Kidney (tissue), 14 donors: ENCODE measurements around the gene PDCD11. TPM values are rescaled to one million over a fixed set of nuclear protein-coding genes. Genes with fewer than 3 reads are reported as not detected.

ENCODE experiments used
- DNase-seq, 5 donors: peaks; one replicate each; pipeline ENCODE4 v3.0.0-alpha.2; 2013 to 2020
- FAIRE-seq: peaks from 2 replicates; lab custom pipeline; 2012; peaks lifted over from hg19 to GRCh38; lab: Jason Lieb, UNC
- H3K27ac ChIP-seq, 2 donors: one replicate each; pipeline ENCODE4 v1.7.0; 2013; ENCODE audit warnings: low read depth in 2 of 2, low read length in 2 of 2, inconsistent platforms in 1 of 2
- H3K27me3 ChIP-seq: one replicate; pipeline ENCODE4 v1.7.1; 2013; ENCODE audit warnings: low read length, inconsistent platforms; ENCODE audit not compliant: control insufficient read depth, insufficient read depth
- H3K36me3 ChIP-seq, 3 donors: one replicate each; pipeline versions ENCODE4 v1.7.0 to v1.7.1; 2013; ENCODE audit warnings: low read length in 3 of 3, control low read depth in 1 of 3, inconsistent platforms in 1 of 3; ENCODE audit not compliant: insufficient read depth in 3 of 3, control insufficient read depth in 2 of 3
- H3K4me1 ChIP-seq, 3 donors: one replicate each; pipeline versions ENCODE4 v1.7.0 to v1.7.1; 2013; ENCODE audit warnings: low read length in 3 of 3, inconsistent platforms in 1 of 3, low read depth in 1 of 3; ENCODE audit not compliant: control insufficient read depth in 2 of 3, insufficient read depth in 2 of 3
- H3K4me3 ChIP-seq, 3 donors: one replicate each; pipeline versions ENCODE4 v1.7.0 to v1.8.1; 2013; ENCODE audit warnings: low read length in 3 of 3, control low read depth in 1 of 3, inconsistent platforms in 1 of 3
- H3K9ac ChIP-seq, 3 donors: one replicate each; pipeline versions ENCODE4 v1.7.0 to v1.7.1; 2013; ENCODE audit warnings: low read length in 3 of 3, control low read depth in 1 of 3, inconsistent platforms in 1 of 3
- H3K9me3 ChIP-seq, 3 donors: one replicate each; pipeline versions ENCODE4 v1.7.0 to v1.7.1; 2013; ENCODE audit warnings: low read length in 3 of 3, control low read depth in 1 of 3, inconsistent platforms in 1 of 3; ENCODE audit not compliant: control insufficient read depth in 2 of 3, insufficient read depth in 1 of 3
- CTCF ChIP-seq: IDR thresholded peaks from 3 replicates; pipeline ENCODE4 v1.5.1; 2012; ENCODE audit warnings: mild to moderate bottlenecking, moderate library complexity, borderline replicate concordance; ENCODE audit not compliant: insufficient read depth; ENCODE audit errors: extremely low read depth
- intact Hi-C: fragments of 100-400 bp; cut with DNase I; formaldehyde crosslinking; loops from one replicate; pipeline ENCODE4 v1.11.1; 2022
- polyA plus RNA-seq: library from polyadenylated mRNA; stranded (reverse); fragments of 350-450 nt; fragmentation: Illumina TruSeq; extraction: RNeasy Lipid Tissue Mini Kit (QIAGEN cat#74804); gene quantifications from one replicate; pipeline ENCODE4 v1.2.3, GENCODE V29; 2014; ENCODE audit warnings: low read depth, low replicate concordance; ENCODE audit not compliant: insufficient read depth
- total RNA-seq: library from RNA; stranded (reverse); fragmentation: NEBNext Ultra II Directional; extraction: Animal tissue kit (Norgen Biotek cat#: 25700); gene quantifications from one replicate; pipeline ENCODE4 v1.2.1, GENCODE V29; 2021
- donor health status: control.
- donor health status: control.
- donor health status: control.
- donor health status: control.
- donor health status: control.
- donor health status: DM: yes; HTN: yes; CAD: no.
- donor health status: Normal renal cell carcinoma (clear cell type).

Gene PDCD11
- total and polyA plus RNA-seq, 2 donors from 2014 or later: 8.7 to 24.9 TPM

DNA sequence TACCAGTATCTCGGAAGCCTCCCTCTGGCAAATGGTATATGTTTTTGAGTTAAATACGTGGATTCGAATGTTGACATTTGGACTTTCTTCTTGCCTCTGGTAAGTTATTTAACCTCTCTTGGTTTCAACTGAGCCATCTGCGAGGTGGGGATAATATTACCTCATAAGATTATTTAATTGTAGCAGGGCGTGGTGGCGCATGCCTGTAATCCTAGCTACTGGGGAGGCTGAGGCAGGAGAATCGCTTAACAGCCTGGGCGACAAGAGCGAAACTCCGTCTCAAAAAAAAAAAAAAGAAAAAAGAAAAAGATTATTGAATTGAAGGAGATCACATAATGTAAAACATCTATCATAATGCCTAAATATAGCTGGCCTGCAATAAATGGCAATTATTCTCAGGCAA is 29.0 kb upstream of the PDCD11 start:
- TF ChIP-seq CTCF: no peak
- no peaks in the 10 kb centered on the region for H3K27me3 ChIP-seq
- intact Hi-C loops: no loop called here
- H3K9ac ChIP-seq: peak overlapping the region; percentile 7 to 93 (median 58)
- no peaks in the 10 kb centered on the region for H3K36me3 ChIP-seq
- H3K4me3 ChIP-seq: peak overlapping the region; percentile 70 to 96 (median 94)
- peak overlapping the region; percentile 68 to 71 for H3K27ac ChIP-seq
- no peaks in the 10 kb centered on the region for H3K4me1 ChIP-seq
- no peaks in the 10 kb centered on the region for H3K9me3 ChIP-seq
- no peak for DNase-seq
- no peak for FAIRE-seq

DNA sequence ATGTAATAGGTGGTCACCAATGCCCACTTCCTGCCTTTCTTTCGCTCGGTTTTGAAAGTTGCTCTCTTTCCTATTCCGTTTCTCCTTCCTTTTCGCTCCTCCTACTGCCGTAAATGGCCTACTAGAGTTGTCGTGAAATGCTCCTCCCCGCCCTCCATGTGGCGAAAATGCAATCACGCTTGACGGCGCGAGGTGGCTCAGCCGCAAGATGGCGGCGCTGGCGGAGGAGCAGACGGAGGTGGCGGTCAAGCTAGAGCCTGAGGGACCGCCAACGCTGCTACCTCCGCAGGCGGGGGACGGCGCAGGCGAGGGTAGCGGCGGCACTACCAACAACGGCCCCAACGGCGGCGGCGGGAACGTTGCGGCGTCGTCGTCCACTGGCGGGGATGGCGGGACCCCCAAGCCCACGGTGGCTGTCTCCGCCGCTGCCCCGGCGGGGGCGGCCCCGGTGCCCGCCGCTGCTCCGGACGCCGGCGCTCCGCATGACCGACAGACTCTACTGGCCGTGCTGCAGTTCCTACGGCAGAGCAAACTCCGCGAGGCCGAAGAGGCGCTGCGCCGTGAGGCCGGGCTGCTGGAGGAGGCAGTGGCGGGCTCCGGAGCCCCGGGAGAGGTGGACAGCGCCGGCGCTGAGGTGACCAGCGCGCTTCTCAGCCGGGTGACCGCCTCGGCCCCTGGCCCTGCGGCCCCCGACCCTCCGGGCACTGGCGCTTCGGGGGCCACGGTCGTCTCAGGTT is 28.5 kb upstream of the PDCD11 start, which contains the start of gene TAF5:
Gene TAF5 (plus strand): TSS at position 195 of the 737 bp plus-strand sequence. CDS start 14 bp downstream, at position 209.
- FAIRE-seq: no peak
- DNase-seq: peak; percentile 94 to 99 (median 96)
- peak; percentile 2 for TF ChIP-seq CTCF
- Histone ChIP-seq H3K4me1 (no peaks in the 10 kb centered on the region), H3K27me3 (no peaks in the 10 kb centered on the region), H3K9ac (peak within 1 kb of the TSS; percentile 58 to 93 (median 61)), H3K9me3 (no peaks in the 10 kb centered on the region), H3K27ac (peak within 1 kb of the TSS; percentile 68 to 71), H3K4me3 (peak within 1 kb of the TSS; percentile 70 to 96 (median 94)), H3K36me3 (no peaks in the 10 kb centered on the region)
- intact Hi-C loops: no loop called here

GRCh38 chr10:103373544-103373943 is 22.9 kb upstream of the PDCD11 start:
- Histone ChIP-seq H3K27ac (no peak overlapping the region), H3K36me3 (peaks cover 3 to 13% (median 12%) of the 10 kb centered on the region in 3 donors), H3K9ac (no peak overlapping the region), H3K27me3 (no peaks in the 10 kb centered on the region), H3K9me3 (no peaks in the 10 kb centered on the region), H3K4me1 (no peaks in the 10 kb centered on the region), H3K4me3 (no peak overlapping the region)
- no peak for DNase-seq
- no peak for TF ChIP-seq CTCF
- intact Hi-C loops: no loop called here
- no peak for FAIRE-seq
